ENCODE measurements around the gene TRPV6.

DNA sequence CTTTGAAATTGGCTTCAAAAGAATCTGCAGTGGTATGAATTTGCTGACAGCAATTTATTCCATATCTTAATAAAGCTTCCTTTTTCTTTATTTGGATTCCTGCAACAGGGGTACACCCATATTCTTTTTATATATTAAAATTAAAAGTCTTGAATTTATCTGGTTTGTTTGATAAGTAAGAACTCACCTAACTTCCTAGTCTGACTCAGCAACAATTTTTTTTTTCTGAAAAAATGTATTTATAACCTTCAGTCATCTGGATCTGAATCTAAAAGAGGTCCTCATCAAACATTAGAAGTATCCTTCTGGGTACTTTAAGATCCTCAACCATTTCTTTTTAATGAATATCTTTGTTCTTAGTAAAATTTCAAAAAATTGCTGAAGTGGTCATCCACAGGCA is 26.1 kb downstream of the TRPV6 start:
- TF ChIP-seq, protein P1, sequence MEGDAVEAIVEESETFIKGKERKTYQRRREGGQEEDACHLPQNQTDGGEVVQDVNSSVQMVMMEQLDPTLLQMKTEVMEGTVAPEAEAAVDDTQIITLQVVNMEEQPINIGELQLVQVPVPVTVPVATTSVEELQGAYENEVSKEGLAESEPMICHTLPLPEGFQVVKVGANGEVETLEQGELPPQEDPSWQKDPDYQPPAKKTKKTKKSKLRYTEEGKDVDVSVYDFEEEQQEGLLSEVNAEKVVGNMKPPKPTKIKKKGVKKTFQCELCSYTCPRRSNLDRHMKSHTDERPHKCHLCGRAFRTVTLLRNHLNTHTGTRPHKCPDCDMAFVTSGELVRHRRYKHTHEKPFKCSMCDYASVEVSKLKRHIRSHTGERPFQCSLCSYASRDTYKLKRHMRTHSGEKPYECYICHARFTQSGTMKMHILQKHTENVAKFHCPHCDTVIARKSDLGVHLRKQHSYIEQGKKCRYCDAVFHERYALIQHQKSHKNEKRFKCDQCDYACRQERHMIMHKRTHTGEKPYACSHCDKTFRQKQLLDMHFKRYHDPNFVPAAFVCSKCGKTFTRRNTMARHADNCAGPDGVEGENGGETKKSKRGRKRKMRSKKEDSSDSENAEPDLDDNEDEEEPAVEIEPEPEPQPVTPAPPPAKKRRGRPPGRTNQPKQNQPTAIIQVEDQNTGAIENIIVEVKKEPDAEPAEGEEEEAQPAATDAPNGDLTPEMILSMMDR (IDR thresholded peaks at IDR 0.05; ENCODE audit: low read length): no peak
- TF ChIP-seq EZH2phosphoT487 (IDR thresholded peaks at IDR 0.05; ENCODE audit: low read length): no peak
